Endothelial cell of umbilical vein (primary cell): ENCODE results near the gene RGS9.

Experiments used
- CTCF ChIP-seq, 2 donors: IDR thresholded peaks; 1 replicate in 1 of 2; 2 replicates in 1 of 2; pipeline ENCODE4 v1.5.1; 2011; ENCODE audit warnings: low read length in 2 of 2, mild to moderate bottlenecking in 2 of 2, moderate library complexity in 2 of 2, control low read depth in 1 of 2, inconsistent platforms in 1 of 2, low read depth in 1 of 2; ENCODE audit not compliant: insufficient read depth in 1 of 2; ENCODE audit errors: extremely low read depth in 1 of 2
- EZH2 ChIP-seq: IDR thresholded peaks from 2 replicates; pipeline ENCODE4 v1.6.1; 2012; ENCODE audit warnings: borderline replicate concordance, low read depth, mild to moderate bottlenecking, moderate library complexity, low read length, inconsistent platforms; ENCODE audit not compliant: severe bottlenecking
- GATA2 ChIP-seq: IDR thresholded peaks from 2 replicates; pipeline ENCODE4 v1.7.0; 2011; ENCODE audit warnings: low read depth, mild to moderate bottlenecking, moderate library complexity, mixed read lengths, low read length; ENCODE audit not compliant: insufficient read length, insufficient read depth
- JUN ChIP-seq: IDR thresholded peaks from 2 replicates; pipeline ENCODE4 v1.6.1; 2011; ENCODE audit warnings: borderline replicate concordance, low read depth; ENCODE audit not compliant: insufficient read length, insufficient read depth
- MAX ChIP-seq: IDR thresholded peaks from 2 replicates; pipeline ENCODE4 v1.6.1; 2011; ENCODE audit not compliant: insufficient read depth, insufficient read length
- MYC ChIP-seq: IDR thresholded peaks from one replicate; pipeline ENCODE4 v1.6.1; 2011; ENCODE audit warnings: mild to moderate bottlenecking, low read depth, low read length
- POLR2A ChIP-seq: IDR thresholded peaks from 2 replicates; pipeline ENCODE4 v1.6.1; 2012; ENCODE audit warnings: low read depth, mild to moderate bottlenecking, control low read depth, low read length
- POLR2AphosphoS5 ChIP-seq: IDR thresholded peaks from 2 replicates; pipeline ENCODE4 v1.6.1; 2012; ENCODE audit warnings: low read depth, mild to moderate bottlenecking, control low read depth, low read length, moderate library complexity; ENCODE audit not compliant: insufficient read depth

- TF ChIP-seq POLR2AphosphoS5, result no peak
- TF ChIP-seq CTCF (IDR thresholded peaks at IDR 0.05; ENCODE audit: extremely low read depth in 1 of 2, insufficient read depth in 1 of 2, low read depth in 1 of 2, low read length in 2 of 2), result no peak
- TF ChIP-seq JUN, result no peak
- no peak for TF ChIP-seq EZH2
- TF ChIP-seq POLR2A, result no peak
- TF ChIP-seq MAX, result no peak
- TF ChIP-seq GATA2, result no peak
- TF ChIP-seq MYC, result no peak
These were observed 59.4 kb downstream of the RGS9 start for GRCh38 chr17:65196617-65197016.
